ENCODE results near the gene FBLN1.

DNA sequence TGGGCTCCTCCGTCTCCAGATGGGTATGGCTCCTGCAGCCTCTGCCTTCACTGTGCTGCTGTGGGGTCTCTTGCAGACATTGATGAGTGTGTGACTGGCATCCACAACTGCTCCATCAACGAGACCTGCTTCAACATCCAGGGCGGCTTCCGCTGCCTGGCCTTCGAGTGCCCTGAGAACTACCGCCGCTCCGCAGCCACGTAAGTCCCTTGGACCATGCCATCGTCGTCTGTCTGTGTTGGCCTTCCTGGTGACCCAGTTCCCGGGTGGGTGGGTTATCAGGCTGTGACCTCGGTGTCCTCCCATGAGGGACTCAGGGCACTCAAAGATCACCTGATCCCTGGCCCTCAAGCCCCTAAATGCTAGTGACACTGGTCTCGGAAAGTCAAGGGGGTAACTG is 47.7 kb downstream of the FBLN1 start:
- TF ChIP-seq POLR2AphosphoS5 (IDR thresholded peaks at IDR 0.05), result no peak
- TF ChIP-seq, protein P1, sequence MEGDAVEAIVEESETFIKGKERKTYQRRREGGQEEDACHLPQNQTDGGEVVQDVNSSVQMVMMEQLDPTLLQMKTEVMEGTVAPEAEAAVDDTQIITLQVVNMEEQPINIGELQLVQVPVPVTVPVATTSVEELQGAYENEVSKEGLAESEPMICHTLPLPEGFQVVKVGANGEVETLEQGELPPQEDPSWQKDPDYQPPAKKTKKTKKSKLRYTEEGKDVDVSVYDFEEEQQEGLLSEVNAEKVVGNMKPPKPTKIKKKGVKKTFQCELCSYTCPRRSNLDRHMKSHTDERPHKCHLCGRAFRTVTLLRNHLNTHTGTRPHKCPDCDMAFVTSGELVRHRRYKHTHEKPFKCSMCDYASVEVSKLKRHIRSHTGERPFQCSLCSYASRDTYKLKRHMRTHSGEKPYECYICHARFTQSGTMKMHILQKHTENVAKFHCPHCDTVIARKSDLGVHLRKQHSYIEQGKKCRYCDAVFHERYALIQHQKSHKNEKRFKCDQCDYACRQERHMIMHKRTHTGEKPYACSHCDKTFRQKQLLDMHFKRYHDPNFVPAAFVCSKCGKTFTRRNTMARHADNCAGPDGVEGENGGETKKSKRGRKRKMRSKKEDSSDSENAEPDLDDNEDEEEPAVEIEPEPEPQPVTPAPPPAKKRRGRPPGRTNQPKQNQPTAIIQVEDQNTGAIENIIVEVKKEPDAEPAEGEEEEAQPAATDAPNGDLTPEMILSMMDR (IDR thresholded peaks at IDR 0.05), result no peak
